NCI-H128 (cell line): ENCODE measurements around the gene LY6G6C.

Source experiments
- DNase-seq: peaks from one replicate; lab custom pipeline; 2025; ENCODE audit not compliant: unreplicated experiment; lab: John Stamatoyannopoulos, UW

LY6G6C gene

GRCh38 chr6:31742894-31743293, 21.3 kb upstream of the LY6G6C start:
- no peak for DNase-seq

GRCh38 chr6:31741815-31742214, 20.3 kb upstream of the LY6G6C start:
- DNase-seq, result no peak

- DNase-seq, result no peak
These were observed 19.1 kb upstream of the LY6G6C start for GRCh38 chr6:31740397-31741223.

GRCh38 chr6:31739639-31740396, 18.3 kb upstream of the LY6G6C start, which contains the start of gene MSH5:
Gene MSH5, plus strand, starts transcription at chr6:31740005. Its CDS starts 462 bp downstream, at chr6:31740467.
- DNase-seq, result peak; percentile 96

GRCh38 chr6:31737991-31738979, 16.7 kb upstream of the LY6G6C start:
- no peak for DNase-seq

GRCh38 chr6:31737315-31737990, 15.9 kb upstream of the LY6G6C start:
- DNase-seq, result no peak

GRCh38 chr6:31736768-31737314, 15.3 kb upstream of the LY6G6C start:
- no peak for DNase-seq

- peak; percentile 54 for DNase-seq
These were observed 14.6 kb upstream of the LY6G6C start, which contains the start of gene CLIC1 for GRCh38 chr6:31736021-31736767. Gene CLIC1, minus strand, starts transcription at chr6:31736530. Its CDS starts 230 bp downstream, at chr6:31736300.

- DNase-seq, result no peak
These were observed 13.4 kb upstream of the LY6G6C start for GRCh38 chr6:31734821-31735406.

- no peak for DNase-seq
These were observed 12.8 kb upstream of the LY6G6C start for GRCh38 chr6:31734247-31734820.

- no peak for DNase-seq
These were observed 12.2 kb upstream of the LY6G6C start for GRCh38 chr6:31733734-31734133.

GRCh38 chr6:31732029-31732428, 10.5 kb upstream of the LY6G6C start:
- DNase-seq, result no peak

GRCh38 chr6:31730631-31731086, 9.1 kb upstream of the LY6G6C start:
- no peak for DNase-seq

GRCh38 chr6:31729979-31730630, 8.6 kb upstream of the LY6G6C start:
- no peak for DNase-seq

GRCh38 chr6:31729515-31729978, 8.0 kb upstream of the LY6G6C start:
- DNase-seq, result peak; percentile 47

GRCh38 chr6:31728767-31729514, 7.4 kb upstream of the LY6G6C start, which contains the start of gene DDAH2:
Gene DDAH2, minus strand, starts transcription at chr6:31729299. Its CDS starts 138 bp downstream, at chr6:31729161.
- no peak for DNase-seq
